Heart left ventricle (tissue), 16 donors: ENCODE measurements around the gene HDAC8. TPM values are rescaled to one million over a fixed set of nuclear protein-coding genes. Genes with fewer than 3 reads are reported as not detected.

Source experiments
- ATAC-seq, 4 donors: fragments of 200-7000 bp; cut with Tn5 transposase; one replicate each; pipeline ENCODE4 v1.9.1; 2020 to 2022; ENCODE audit warnings: moderate library complexity in 4 of 4, mild to moderate bottlenecking in 3 of 4, moderate number of reproducible peaks in 1 of 4
- DNase-seq, 5 donors: peaks; one replicate each; pipeline ENCODE4 v3.0.0-alpha.2; 2020
- H3K27ac ChIP-seq, 12 donors: fragments of 200-600 bp; sonication (generic) in 4 of 12; one replicate each; pipeline versions ENCODE4 v1.5.0 to v1.8.0; 2016 to 2022; ENCODE audit warnings: mild to moderate bottlenecking in 2 of 12
- H3K27me3 ChIP-seq, 9 donors: fragments of 200-600 bp; sonication (generic) in 2 of 9; one replicate each; pipeline versions ENCODE4 v1.5.1 to v1.8.0; 2016 to 2022; ENCODE audit warnings: mild to moderate bottlenecking in 3 of 9
- H3K36me3 ChIP-seq, 9 donors: fragments of 200-600 bp; sonication (generic) in 2 of 9; one replicate each; pipeline versions ENCODE4 v1.5.0 to v1.8.0; 2018 to 2022; ENCODE audit warnings: mild to moderate bottlenecking in 2 of 9
- H3K4me1 ChIP-seq, 12 donors: fragments of 200-600 bp; sonication (generic) in 4 of 12; one replicate each; pipeline versions ENCODE4 v1.5.0 to v1.8.0; 2016 to 2022; ENCODE audit warnings: mild to moderate bottlenecking in 3 of 12
- H3K4me3 ChIP-seq, 12 donors: fragments of 200-600 bp; sonication (generic) in 4 of 12; one replicate each; pipeline versions ENCODE4 v1.5.0 to v1.8.0; 2017 to 2022; ENCODE audit warnings: mild to moderate bottlenecking in 9 of 12, moderate library complexity in 4 of 12
- H3K9me3 ChIP-seq, 12 donors: fragments of 200-600 bp; sonication (generic) in 4 of 12; one replicate each; pipeline versions ENCODE4 v1.5.0 to v1.8.0; 2016 to 2022; ENCODE audit warnings: mild to moderate bottlenecking in 1 of 12
- POLR2A ChIP-seq, 2 donors: fragments of 450-650 bp; IDR thresholded peaks; one replicate each; pipeline ENCODE4 v1.6.1; 2017; ENCODE audit warnings: antibody characterized with exemption in 2 of 2, mild to moderate bottlenecking in 2 of 2, moderate library complexity in 2 of 2
- WGBS, 4 donors: extraction: QIAGEN DNeasy Blood & Tissue Kit in 2 of 4; methylation state at CpG; one replicate each; pipeline versions ENCODE4 v1.1.5 to v1.1.7; 2013 to 2018; 5-methylcytosine and 5-hydroxymethylcytosine counted together
- intact Hi-C, 10 donors: fragments of 100-400 bp; cut with DNase I; formaldehyde crosslinking; loops; one replicate each; pipeline versions ENCODE4 v1.11.1 to v1.14.2; 2022
- polyA plus RNA-seq, 2 donors: library from polyadenylated mRNA; stranded (reverse); fragments of 200-250 nt; gene quantifications; one replicate each; pipeline ENCODE4 v1.2.3, GENCODE V29; 2013
- total RNA-seq, 9 donors: library from RNA; depleted of rRNA in 2 of 9; stranded (reverse); fragments of >200 nt in 2 of 9; fragmentation: NEBNext Ultra II Directional in 3 of 9; extraction: Animal tissue kit (Norgen Biotek cat#: 25700) in 3 of 9; gene quantifications; one replicate each; pipeline versions ENCODE4 v1.1.0 to v1.2.4, GENCODE V29; 2016 to 2023
- TF ChIP-seq, protein P1 (sequence below), 12 donors: fragments of 200-600 bp; sonication (generic) in 4 of 12; IDR thresholded peaks; one replicate each; pipeline versions ENCODE4 v1.5.0 to v1.8.0; 2018 to 2022; ENCODE audit warnings: antibody characterized with exemption in 12 of 12, mild to moderate bottlenecking in 5 of 12
- donor health status: ischemic (EF 13 %, LVEDD 7.1; RV severe dilation, severe dysfunction).
- donor health status: healthy with polysubstance abuse.
- donor health status: DM: no; HTN: yes; CAD: no.
- donor health status: DM: no; HTN: no; CAD: no.
- donor health status: ischemic (EF 25% LVEDD 6.9; RV normal size, moderate dysfunction).
- donor health status: ischemic (EF 25% LVEDD 5.7; RV mildly dilated, moderate dysfunction).
- donor health status: healthy.
- donor health status: DM: yes; HTN: yes; CAD: no.
- donor health status: ischemic (EF 35%, LVEDD 5.7; RV mildly dilated, moderate dysfunction).
- donor health status: nonischemic (EF 11% LVEDD 7.7; RV severe dilation, severe dysfunction).
- donor health status: DM: yes; HTN: yes; CAD: no.
- donor health status: PGD.
- donor health status: ischemic (EF 29% LVEDD 5.4; RV normal size, mild dysfunction).
- donor health status: nonischemic (EF 23%, LVEDD 6.1; RV moderate dilation, normal function).

HDAC8 gene
- total and polyA plus RNA-seq, 11 donors, result 16.1 to 28.1 (median 18.6) TPM

DNA sequence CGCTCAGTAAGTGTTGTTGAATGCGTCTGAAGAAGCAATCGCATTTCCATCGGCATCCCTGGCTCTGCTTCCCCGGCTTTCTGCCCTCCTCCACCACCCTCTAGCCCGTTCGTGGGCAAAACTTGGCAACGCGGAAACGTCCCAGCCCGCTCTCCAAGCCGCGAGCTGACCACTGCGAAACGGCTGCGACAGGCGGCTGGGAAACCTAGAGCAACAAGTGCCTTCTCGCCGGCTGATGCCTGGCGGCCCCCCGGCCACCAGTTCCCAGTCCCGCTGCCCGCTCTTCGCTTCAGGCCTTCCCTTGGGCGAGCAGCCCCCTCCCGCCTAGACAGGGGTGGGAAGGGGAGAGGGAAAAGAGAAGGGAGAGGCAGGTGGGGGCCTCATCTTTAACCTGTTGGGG is 267.8 kb downstream of the HDAC8 start:
- DNase-seq, result no peak
- 1 to 14% (median 8%) methylated on average over 8 to 26 of the region's 26 CpGs for WGBS, 4 donors
- TF ChIP-seq POLR2A (IDR thresholded peaks at IDR 0.05), result no peak
- TF ChIP-seq, protein P1, sequence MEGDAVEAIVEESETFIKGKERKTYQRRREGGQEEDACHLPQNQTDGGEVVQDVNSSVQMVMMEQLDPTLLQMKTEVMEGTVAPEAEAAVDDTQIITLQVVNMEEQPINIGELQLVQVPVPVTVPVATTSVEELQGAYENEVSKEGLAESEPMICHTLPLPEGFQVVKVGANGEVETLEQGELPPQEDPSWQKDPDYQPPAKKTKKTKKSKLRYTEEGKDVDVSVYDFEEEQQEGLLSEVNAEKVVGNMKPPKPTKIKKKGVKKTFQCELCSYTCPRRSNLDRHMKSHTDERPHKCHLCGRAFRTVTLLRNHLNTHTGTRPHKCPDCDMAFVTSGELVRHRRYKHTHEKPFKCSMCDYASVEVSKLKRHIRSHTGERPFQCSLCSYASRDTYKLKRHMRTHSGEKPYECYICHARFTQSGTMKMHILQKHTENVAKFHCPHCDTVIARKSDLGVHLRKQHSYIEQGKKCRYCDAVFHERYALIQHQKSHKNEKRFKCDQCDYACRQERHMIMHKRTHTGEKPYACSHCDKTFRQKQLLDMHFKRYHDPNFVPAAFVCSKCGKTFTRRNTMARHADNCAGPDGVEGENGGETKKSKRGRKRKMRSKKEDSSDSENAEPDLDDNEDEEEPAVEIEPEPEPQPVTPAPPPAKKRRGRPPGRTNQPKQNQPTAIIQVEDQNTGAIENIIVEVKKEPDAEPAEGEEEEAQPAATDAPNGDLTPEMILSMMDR (IDR thresholded peaks at IDR 0.05), result no peak
- ATAC-seq, result no peak
- no peaks in the 10 kb centered on the region for H3K36me3 ChIP-seq
- H3K27ac ChIP-seq, result no peak overlapping the region
- no peaks in the 10 kb centered on the region for H3K9me3 ChIP-seq
- H3K4me3 ChIP-seq, result peak overlapping the region in 11 of 12 donors; percentile 15 to 71 (median 57)
- peaks cover 0 to 35% (median 2%) of the 10 kb centered on the region in 12 donors for H3K4me1 ChIP-seq
- H3K27me3 ChIP-seq, result peaks cover 0 to 94% (median 0%) of the 10 kb centered on the region in 9 donors
- intact Hi-C loops, result loop anchor here in 6 of 10 donors (10.0 kb wide), 2 partner anchors 230 to 240 kb away; no protein-coding TSS in a partner anchor

DNA sequence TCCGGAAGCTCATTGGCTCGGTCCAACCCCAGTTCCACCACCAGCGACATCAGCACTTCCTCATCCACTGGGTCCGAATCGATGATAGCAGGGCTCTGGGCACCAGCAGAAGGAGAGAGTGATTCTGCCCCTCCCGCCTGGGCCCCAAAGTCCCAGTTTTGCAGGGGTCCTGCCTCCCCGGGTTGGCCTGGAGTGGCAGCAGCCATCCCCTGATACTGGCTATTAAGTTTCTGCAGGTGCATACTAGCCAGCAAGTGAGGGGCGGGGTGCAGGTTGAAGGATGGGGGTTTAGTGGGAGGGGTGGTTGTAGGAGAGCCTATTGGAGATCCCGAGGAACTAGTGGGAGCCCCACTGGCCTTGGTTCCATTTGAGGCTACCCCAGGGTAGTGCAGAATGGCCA is 270.9 kb downstream of the HDAC8 start:
- DNase-seq (no peak), ATAC-seq (no peak)
- WGBS, 4 donors, result 73 to 93% (median 86%) methylated on average over 9 of the region's 9 CpGs
- H3K36me3 ChIP-seq, result no peaks in the 10 kb centered on the region
- no peak overlapping the region for H3K4me3 ChIP-seq
- no peak overlapping the region for H3K27ac ChIP-seq
- peaks cover 0 to 81% (median 0%) of the 10 kb centered on the region in 9 donors for H3K27me3 ChIP-seq
- intact Hi-C loops, result loop anchor here in 6 of 10 donors (10.0 kb wide), 2 partner anchors 233 to 243 kb away; no protein-coding TSS in a partner anchor
- TF ChIP-seq, protein P1 (IDR thresholded peaks at IDR 0.05), result no peak
- no peak for TF ChIP-seq POLR2A (IDR thresholded peaks at IDR 0.05)
- no peaks in the 10 kb centered on the region for H3K9me3 ChIP-seq
- peaks cover 0 to 23% (median 0%) of the 10 kb centered on the region in 12 donors for H3K4me1 ChIP-seq

DNA sequence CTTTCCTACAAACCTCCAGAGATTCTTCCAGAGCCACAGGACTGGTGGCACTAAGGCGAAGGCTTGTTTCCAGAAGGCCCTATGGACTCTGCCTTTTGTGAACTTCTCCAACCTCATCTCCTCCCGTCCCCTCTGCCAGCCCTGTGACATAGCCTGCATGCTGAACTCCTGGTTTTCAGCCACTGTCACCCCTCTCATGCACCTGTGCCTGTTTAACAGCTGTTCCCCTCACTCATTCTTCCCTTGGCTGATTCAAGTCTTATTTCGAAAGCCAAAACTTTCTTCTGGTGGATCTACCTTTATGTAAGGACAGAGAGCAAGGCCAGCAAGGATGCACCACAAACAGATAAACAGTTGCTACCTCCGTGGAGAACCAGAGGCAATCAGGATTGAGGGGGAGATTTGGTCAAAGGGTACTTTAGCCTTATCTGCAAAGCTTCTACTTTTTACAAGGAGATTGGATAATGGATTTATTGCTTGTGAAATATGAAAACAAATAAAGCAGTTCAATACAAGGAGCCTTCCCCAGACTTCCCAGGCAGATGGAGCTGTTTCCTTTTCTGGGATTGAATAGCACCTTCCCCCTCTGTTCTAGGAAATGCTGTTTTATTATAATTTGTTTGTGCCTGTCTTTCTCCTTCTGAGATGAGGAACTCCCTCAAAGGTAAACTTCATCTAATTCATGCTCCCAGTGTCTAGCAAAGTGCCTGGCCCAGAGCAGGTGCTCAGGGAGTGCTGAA is 272.6 kb downstream of the HDAC8 start:
- no peak for DNase-seq
- H3K27ac ChIP-seq, result no peak overlapping the region
- WGBS, 4 donors, result 72 to 95% (median 83%) methylated on average over 4 of the region's 4 CpGs
- intact Hi-C loops, result loop anchor here in 6 of 10 donors (10.0 kb wide), 2 partner anchors 235 to 245 kb away; no protein-coding TSS in a partner anchor
- peaks cover 0 to 73% (median 0%) of the 10 kb centered on the region in 9 donors for H3K27me3 ChIP-seq
- no peaks in the 10 kb centered on the region for H3K36me3 ChIP-seq
- H3K4me1 ChIP-seq, result peaks cover 0 to 6% (median 0%) of the 10 kb centered on the region in 12 donors
- no peak for ATAC-seq
- no peaks in the 10 kb centered on the region for H3K9me3 ChIP-seq
- TF ChIP-seq, protein P1 (IDR thresholded peaks at IDR 0.05), result no peak
- TF ChIP-seq POLR2A (IDR thresholded peaks at IDR 0.05), result no peak
- no peak overlapping the region for H3K4me3 ChIP-seq

DNA sequence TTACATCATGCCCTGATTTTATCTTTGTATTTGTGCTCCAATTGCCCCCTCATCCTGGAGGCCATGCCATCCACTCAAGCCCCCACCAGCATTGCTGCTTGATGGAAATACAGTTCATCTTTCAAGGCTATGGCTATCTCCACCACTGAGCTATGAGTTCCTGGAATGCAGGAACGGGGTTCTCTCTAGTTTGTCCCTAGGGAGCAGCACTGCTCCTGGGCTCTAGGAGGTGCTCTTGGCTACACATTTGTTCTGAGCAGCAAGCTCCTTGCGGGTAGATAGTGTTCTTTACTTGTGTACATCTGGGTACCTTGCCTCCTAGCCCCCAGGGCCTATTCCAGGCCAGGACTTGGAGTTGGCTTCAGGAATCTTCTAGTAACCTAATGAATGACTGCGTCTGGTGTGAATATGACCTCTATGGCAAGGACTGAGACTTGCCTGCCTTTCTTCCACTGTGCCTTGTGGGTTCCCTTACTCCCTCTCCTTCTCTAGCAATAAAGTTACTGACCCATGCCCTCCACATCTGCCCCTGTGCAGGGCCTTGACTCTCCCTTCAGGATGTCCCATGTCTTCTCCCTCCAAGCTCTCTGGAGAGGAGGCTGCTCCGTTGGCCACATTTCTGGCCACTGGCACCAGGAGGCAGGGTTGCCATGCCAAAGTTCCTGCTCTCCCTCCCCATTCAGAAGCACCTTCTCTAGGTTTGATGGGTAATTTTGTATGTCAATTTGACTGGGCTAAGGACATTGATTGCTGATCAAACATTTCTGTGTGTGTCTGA is 274.5 kb downstream of the HDAC8 start:
- Histone ChIP-seq H3K27me3 (peaks cover 0 to 56% (median 0%) of the 10 kb centered on the region in 9 donors), H3K9me3 (no peaks in the 10 kb centered on the region), H3K27ac (no peak overlapping the region), H3K36me3 (no peaks in the 10 kb centered on the region), H3K4me1 (no peaks in the 10 kb centered on the region), H3K4me3 (no peak overlapping the region)
- TF ChIP-seq POLR2A (IDR thresholded peaks at IDR 0.05), result no peak
- TF ChIP-seq, protein P1 (IDR thresholded peaks at IDR 0.05), result peak in 5 of 12 donors; percentile 11 to 20 (median 14)
- WGBS, 4 donors, result 24 to 45% (median 35%) methylated on average over 4 of the region's 4 CpGs
- DNase-seq (no peak), ATAC-seq (peak in 1 of 4 donors; percentile 50)
- intact Hi-C loops, result no loop called here
